K562 (cell line): ENCODE data around the gene PLEKHA1.

Experiments used
- EZH2 ChIP-seq: IDR thresholded peaks from 2 replicates; pipeline ENCODE4 v1.6.1; 2012; ENCODE audit warnings: low read depth, mild to moderate bottlenecking, inconsistent platforms, low read length, borderline replicate concordance
- JUND ChIP-seq, 2 experiments: IDR thresholded peaks; 2 replicates in 1 of 2; 3 replicates in 1 of 2; pipeline ENCODE4 v1.6.1; 2011; ENCODE audit warnings: borderline replicate concordance in 2 of 2, low read depth in 2 of 2, low read length in 2 of 2, improper control_type of control experiment in 1 of 2, missing biosample characterization in 1 of 2, missing genetic modification characterization in 1 of 2, missing genetic modification reagents in 1 of 2
- MEIS2 ChIP-seq: fragments of 450-650 bp; IDR thresholded peaks from 2 replicates; pipeline ENCODE4 v1.6.1; 2014; ENCODE audit warnings: mild to moderate bottlenecking; ENCODE audit not compliant: partially characterized antibody
- NR2C1 ChIP-seq, 2 experiments: fragments of 450-650 bp; IDR thresholded peaks; 2 replicates each; pipeline ENCODE4 v1.6.1; 2017; ENCODE audit warnings: mild to moderate bottlenecking in 2 of 2, antibody characterized with exemption in 1 of 2, inconsistent platforms in 1 of 2, missing compliant biosample characterization in 1 of 2, missing genetic modification characterization in 1 of 2
- PHF20 ChIP-seq: fragments of 450-650 bp; IDR thresholded peaks from 2 replicates; pipeline ENCODE4 v1.6.1; 2018; ENCODE audit not compliant: partially characterized antibody
- SAP30 ChIP-seq: fragments of 200-600 bp; sonication (generic); IDR thresholded peaks from 2 replicates; pipeline ENCODE4 v1.6.1; 2012; ENCODE audit warnings: borderline replicate concordance, low read depth, mild to moderate bottlenecking, moderate library complexity, low read length, control low read depth, inconsistent platforms; ENCODE audit not compliant: insufficient read depth, poor library complexity, severe bottlenecking
- ZNF121 ChIP-seq: sonication (generic); formaldehyde crosslinking; conservative IDR thresholded peaks from 2 replicates; pipeline ENCODE4 v1.8.0; 2022; ENCODE audit warnings: missing genetic modification reagents
- TF ChIP-seq, protein P1 (sequence below): IDR thresholded peaks from 3 replicates; pipeline ENCODE4 v1.6.1; 2011; ENCODE audit warnings: borderline replicate concordance, mild to moderate bottlenecking, moderate library complexity; ENCODE audit not compliant: insufficient read length; ENCODE audit errors: extremely low read depth

DNA sequence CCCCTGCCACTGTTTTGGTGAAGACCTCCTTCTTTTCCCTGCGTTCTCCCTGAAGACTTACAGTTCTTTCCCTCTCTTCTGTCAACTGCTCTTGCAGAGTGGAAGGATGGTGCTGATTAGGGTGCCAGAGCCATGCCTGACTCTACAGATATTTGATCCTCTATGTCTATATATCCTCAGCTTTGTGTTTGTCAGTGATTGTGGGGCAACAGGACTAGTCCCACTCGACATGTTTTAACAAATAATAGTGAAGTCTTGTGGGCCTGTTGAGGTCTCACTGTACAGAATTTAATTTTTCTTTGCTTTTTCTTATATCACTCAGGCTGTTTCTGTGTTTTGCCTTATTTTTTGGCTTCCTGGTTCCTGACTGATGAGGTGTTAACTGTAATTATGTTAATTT lies 5.0 kb downstream of the PLEKHA1 start:
- TF ChIP-seq SAP30 (no peak), EZH2 (no peak), NR2C1 (IDR thresholded peaks at IDR 0.05) (no peak), NR2C1 (tag; IDR thresholded peaks at IDR 0.05) (no peak), PHF20 (no peak), ZNF121 (CRISPR knock-in tag) (no peak), JUND (IDR thresholded peaks at IDR 0.05; ENCODE audit: borderline replicate concordance, low read depth, low read length) (no peak), JUND (tag; IDR thresholded peaks at IDR 0.05; ENCODE audit: borderline replicate concordance, low read depth, low read length) (no peak), MEIS2 (no peak)
- TF ChIP-seq, protein P1, sequence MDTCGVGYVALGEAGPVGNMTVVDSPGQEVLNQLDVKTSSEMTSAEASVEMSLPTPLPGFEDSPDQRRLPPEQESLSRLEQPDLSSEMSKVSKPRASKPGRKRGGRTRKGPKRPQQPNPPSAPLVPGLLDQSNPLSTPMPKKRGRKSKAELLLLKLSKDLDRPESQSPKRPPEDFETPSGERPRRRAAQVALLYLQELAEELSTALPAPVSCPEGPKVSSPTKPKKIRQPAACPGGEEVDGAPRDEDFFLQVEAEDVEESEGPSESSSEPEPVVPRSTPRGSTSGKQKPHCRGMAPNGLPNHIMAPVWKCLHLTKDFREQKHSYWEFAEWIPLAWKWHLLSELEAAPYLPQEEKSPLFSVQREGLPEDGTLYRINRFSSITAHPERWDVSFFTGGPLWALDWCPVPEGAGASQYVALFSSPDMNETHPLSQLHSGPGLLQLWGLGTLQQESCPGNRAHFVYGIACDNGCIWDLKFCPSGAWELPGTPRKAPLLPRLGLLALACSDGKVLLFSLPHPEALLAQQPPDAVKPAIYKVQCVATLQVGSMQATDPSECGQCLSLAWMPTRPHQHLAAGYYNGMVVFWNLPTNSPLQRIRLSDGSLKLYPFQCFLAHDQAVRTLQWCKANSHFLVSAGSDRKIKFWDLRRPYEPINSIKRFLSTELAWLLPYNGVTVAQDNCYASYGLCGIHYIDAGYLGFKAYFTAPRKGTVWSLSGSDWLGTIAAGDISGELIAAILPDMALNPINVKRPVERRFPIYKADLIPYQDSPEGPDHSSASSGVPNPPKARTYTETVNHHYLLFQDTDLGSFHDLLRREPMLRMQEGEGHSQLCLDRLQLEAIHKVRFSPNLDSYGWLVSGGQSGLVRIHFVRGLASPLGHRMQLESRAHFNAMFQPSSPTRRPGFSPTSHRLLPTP: no peak
